T follicular helper cell (primary cell): ENCODE data around the gene FAM81B.

Source experiments
- DNase-seq: peaks from one replicate; pipeline ENCODE4 v3.0.0-alpha.2; 2020; ENCODE audit warnings: low read depth

FAM81B gene

DNA sequence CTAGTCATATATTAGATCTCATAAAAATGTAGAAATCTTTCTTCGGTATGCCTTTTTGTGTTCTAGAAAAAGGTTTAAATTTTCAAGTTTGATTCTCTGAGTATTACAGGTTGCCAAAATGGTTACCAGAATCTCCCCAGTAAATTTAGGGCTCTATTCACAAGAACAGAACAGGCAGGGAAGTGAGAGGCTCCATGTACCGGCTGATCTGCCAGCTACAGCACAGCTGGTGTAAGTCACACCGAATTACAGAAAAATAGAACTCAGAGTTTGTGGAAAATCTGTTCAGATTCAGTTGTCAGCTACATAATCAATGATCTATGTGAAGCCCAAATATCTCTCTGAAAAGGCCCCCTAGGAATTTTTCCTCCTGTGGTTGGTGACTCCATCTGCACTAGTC, 10.5 kb downstream of the FAM81B start:
- no peak for DNase-seq

GRCh38 chr5:95403996-95404395, 12.8 kb downstream of the FAM81B start:
- DNase-seq: no peak

GRCh38 chr5:95406426-95407090, 15.4 kb downstream of the FAM81B start:
- DNase-seq: no peak

GRCh38 chr5:95410279-95410678, 19.1 kb downstream of the FAM81B start:
- DNase-seq: no peak

DNA sequence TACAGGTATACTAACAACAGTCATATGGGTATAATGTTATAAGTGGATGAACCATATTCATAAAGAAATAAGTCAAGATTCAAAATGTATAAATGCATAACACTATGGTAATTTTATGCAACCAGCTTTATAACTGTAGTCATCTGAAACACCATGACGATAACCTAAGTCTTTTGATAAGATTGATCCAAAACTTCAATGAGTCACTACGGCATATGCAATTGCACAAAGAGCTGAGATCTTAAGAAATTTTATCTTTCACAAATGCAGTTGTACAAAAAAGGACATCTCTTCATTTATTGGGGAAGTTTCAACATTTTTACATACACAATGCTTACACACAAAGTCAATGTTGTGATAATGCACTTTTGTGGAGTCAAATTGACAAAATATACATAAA, 20.3 kb downstream of the FAM81B start:
- no peak for DNase-seq

DNA sequence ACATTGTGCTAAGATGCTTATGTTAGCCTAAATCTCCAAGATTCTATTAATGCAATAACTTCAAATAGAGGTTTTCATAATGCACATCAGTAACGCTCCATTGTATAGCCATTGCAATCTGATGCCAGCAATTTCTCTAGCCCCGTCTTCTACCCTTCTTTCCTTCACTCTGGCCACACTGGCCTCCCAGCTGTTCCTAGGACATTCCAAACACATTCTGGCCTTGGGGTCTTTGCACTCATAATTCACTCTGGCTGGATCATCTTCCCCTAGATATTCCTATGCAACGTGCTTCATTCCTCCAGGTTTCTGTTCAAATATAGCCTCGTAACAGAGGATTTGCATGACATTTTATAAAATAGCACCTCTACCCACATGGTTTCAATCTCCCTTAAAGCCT, 23.3 kb downstream of the FAM81B start:
- no peak for DNase-seq

DNA sequence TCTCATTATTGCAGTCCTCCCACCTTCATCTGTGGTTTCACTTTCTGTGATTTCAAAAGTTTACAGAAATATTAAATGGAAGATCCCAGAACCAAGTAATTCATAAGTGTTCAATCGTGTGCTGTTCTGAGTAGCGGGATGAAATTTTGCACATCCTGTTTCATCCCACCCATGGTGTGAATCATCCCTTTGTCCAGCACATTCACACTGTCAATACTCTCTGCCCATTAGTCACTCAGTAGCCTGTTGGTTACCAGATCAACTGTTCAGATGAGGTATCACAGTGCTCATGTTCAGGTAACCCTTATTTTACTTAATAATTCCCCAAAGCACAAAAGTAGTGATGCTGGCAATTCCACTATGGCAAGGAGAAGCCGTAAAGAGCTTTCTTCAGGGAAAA, 26.8 kb downstream of the FAM81B start:
- DNase-seq: no peak

DNA sequence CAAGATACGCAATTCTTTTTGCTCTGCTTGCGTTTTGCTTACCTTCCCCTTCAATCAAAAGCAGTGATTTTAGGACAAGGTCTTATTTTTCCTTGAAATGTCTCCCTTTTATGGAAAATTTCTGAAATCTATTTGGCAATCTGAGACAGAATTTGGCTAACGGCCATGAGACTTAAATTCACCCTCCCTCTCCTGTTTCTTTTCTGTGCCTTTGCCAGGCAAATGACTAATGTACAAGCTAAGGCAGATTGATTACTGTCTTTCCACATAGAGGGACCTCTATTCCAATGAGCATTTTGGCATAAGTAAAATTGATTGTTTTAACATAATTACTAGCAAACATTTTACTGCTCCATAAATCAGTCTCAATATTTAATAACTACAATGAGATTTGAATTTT, 31.7 kb downstream of the FAM81B start:
- no peak for DNase-seq

DNA sequence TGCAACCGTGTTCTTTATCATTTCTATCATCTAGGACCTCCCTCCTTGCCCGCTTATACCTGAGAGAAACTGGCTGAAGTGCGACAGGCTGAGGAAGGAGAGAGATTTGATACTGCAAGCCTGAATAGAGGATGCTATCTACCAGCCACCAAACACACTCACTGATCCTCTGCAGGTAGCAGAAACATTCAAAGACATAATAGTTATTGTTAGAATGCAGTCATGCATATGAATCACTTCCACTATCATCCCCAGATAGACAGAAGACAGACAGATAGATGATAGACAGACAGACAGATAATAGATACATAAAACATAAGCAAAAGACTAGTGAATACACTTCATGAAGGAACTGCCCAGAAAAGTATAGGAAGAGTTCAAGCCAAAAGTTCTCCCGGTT, 32.9 kb downstream of the FAM81B start:
- DNase-seq: no peak

DNA sequence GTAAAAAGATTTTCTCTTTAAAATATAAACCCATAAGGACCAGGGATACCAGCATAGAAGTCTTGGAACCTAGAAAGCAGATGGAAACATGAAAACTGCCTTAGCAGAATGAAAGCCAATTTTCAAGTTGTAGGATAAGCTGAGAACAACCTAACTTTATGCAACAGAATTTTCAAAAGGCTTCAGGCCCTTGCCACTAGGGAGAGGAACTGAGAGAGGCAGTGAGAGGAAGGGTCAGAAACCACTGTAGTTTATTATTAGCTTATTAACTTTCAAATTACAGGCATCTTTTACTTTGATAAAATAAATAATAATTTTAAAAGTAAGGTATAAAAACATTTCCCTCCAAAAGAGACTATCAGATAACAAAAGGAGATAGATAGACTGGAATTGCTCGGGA, 33.4 kb downstream of the FAM81B start:
- DNase-seq: no peak

- no peak for DNase-seq
Measured at GRCh38 chr5:95426227-95426626, 35.1 kb downstream of the FAM81B start.

- no peak for DNase-seq
Measured at GRCh38 chr5:95432779-95433178, 41.6 kb downstream of the FAM81B start.

DNA sequence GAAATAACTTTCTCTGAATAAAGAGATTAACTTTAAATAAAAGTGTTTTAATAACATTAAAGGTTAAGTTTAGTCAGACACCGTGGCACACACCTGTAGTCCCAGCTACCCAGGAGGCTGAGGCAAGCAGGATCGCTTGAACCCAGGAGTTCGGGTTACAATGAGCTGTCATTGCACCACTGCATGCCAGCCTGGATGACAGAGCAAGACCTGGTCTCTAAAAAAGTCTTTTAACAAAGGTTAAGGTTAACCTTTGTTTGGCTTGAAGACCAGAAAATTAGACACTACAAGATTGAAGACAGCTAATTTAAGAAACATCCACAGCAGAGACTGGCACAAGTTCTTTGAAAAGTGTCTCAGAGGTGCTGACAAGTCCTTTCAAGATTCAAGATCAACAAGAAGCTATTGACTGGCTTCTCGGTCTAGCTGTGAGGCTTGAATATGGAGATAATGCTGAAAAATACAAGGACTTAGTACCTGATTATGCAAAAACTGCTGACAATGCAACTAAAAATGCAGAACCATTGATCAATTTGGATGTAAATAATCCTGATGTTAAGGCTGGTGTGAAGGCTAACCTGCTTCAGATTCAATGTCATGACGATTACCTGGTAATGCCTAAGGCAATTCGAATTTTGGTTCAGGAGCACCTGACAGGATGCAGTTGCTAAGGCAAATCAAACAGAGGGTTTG, 48.8 kb downstream of the FAM81B start:
- no peak for DNase-seq

DNA sequence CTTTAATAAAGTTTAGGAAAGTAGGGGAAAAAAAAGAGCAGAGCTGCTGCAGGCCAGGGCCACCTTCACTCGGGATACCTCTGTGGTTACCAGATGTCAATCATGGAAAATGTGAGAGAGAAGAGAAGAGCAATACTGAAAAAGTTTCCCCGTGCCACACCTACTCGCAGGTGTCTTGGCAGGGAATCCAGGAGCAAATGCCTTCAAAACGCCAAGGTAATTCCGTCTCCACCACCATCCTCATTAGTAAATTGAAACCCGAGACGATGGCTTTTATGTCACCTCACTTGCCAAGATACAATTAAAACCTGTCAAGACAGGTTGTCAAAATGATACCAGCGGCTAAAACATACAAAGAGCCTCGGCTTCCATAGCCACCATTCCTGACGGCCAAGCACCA, 49.7 kb downstream of the FAM81B start:
- no peak for DNase-seq

- DNase-seq: no peak
Measured at GRCh38 chr5:95441636-95442035, 50.5 kb downstream of the FAM81B start.

DNA sequence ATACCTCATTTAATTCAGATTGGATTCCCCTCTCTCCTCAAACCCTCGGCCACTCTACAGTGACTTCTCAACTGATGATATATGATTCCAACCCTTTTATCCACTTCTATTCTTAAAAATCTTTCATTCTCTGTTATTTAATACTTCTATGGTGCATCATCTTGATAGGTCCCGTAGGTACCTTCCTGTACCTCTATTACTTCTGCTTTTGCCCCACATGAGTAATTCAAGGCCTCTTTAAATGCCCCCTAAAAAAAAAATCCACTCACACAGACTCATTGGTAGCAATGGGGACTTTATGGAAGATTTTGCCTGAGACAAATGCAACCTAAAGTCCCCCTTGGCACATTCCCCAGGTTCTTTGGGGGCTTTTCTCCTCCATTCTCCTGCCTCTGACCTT, 54.3 kb downstream of the FAM81B start:
- no peak for DNase-seq

- no peak for DNase-seq
Measured at GRCh38 chr5:95445995-95446394, 54.8 kb downstream of the FAM81B start.

DNA sequence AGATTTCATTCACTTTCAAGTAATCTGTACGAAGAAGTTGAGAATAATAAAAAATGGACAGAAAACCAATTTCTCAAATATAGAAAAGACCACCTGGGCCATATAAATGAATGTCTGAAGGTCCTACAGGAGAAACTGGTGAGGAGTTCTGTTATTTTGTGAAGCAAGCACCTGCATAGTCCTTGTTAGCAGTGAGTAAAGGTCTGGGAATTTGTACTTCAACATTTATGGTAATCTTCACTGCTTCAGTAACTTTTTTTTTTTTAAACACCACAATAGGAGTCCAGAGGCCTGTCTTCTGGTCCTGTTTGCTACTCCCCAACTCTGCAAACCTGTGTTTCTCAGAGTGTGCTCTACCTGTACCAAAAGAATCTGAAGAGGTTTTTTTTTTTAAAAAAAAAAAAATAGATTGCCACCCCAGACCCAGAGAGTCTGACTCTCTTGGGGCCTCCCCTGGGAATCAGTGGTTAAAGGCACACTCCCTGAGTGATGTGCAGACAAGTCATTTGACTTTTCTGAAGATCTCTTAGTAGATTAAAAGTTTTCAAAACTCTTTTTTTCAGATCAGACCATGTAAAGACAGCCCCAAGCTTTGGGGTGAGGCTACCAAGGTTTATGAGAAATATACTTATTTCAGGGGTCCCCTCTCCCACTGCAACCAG, 55.5 kb downstream of the FAM81B start:
- no peak for DNase-seq

DNA sequence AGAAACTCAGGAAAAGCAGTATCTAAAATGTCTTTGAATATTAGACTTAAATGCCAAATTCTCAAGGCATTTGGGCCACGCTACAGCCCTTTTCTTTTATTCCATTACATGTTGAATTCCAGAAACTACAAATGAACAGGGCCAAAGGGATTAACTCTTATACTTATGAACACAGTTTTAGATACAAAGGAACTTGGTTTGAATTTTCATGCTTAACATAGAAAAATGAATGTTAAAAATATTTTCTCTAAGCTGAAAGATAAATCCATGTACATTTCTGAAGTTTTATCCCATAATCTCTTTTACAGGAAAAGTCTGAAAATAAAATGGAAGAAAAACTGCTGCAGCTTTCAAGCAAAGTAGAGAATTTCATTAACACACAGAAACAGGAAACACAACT, 56.8 kb downstream of the FAM81B start:
- no peak for DNase-seq

DNA sequence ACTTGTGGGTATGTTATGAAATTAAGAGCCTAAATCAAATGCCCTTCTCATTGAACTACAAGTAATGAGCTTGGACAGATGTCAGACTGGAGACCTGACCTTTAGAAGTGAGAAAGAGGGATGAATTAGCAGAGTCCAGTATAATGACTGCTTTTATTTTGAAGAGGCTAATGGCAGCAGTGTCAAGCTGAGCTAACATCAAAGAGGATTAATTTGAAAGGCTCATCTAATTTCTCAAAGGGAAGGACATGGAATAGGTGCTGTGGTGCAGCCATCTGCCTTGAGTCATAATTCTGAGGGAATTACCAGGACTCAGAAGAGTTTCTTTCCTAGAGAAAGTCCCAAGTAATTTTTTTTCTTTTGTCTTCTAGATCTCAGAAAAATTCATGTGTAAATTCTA, 57.6 kb downstream of the FAM81B start:
- DNase-seq: no peak

- DNase-seq: no peak
Measured at GRCh38 chr5:95449460-95449859, 58.3 kb downstream of the FAM81B start.

GRCh38 chr5:95454536-95454935, 63.4 kb downstream of the FAM81B start:
- DNase-seq: no peak

DNA sequence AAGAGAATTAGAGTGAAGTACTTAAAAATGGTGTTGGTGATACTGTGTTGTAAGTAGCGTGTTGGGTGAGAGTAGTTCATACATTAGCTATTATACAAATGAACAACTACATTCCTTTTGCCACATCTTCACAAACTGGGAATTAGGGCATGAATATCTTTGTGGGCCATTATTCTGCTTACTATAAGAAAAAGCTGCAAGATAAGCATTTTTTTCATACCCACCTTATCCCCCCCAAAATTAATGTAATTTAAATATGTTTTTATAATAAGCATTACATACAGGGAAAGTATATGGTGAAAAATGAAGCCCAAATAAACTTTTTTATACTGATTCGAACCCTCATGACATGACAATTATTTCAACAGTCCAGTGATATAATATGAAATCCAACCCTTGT, 69.5 kb downstream of the FAM81B start:
- no peak for DNase-seq

DNA sequence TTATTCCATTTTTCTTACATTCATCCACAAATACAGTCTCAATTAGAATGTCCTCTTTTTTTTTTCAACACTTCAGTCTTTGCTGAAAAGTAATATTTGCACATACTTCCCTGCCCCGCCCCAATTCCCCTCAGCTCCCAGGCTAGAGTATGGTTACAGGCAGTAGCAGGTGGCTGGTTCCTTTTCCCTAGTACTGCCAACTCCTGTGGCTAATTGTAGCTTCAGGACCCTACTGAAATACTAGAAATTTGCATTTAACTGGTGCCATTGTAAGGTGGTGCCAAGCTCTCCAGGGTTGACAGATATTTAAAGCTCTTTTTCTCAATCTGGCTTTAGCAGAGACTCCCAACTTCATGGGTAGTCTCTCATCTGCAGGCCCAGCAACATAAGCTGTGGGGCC, 80.3 kb downstream of the FAM81B start:
- no peak for DNase-seq
